Lower leg skin (tissue), 4 donors: ENCODE measurements around the gene DPH1. TPM values are rescaled to one million over a fixed set of nuclear protein-coding genes. Genes with fewer than 3 reads are reported as not detected.

Experiments used
- DNase-seq, 2 donors: peaks; one replicate each; pipeline ENCODE4 v3.0.0-alpha.2; 2019; ENCODE audit warnings: low spot score in 2 of 2
- H3K4me3 ChIP-seq: fragments of 200-600 bp; sonication (generic); 2 replicates; pipeline ENCODE4 v1.5.1; 2017; ENCODE audit warnings: mild to moderate bottlenecking, low read depth; ENCODE audit not compliant: poor library complexity, severe bottlenecking
- POLR2A ChIP-seq, 2 donors: fragments of 450-650 bp; IDR thresholded peaks; one replicate each; pipeline ENCODE4 v1.6.1; 2016 to 2017; ENCODE audit warnings: antibody characterized with exemption in 2 of 2, mild to moderate bottlenecking in 1 of 2, moderate library complexity in 1 of 2
- WGBS, 2 donors: methylation state at CpG; one replicate each; pipeline ENCODE4 v1.1.5; 2018; 5-methylcytosine and 5-hydroxymethylcytosine counted together
- intact Hi-C: fragments of 100-400 bp; cut with DNase I; formaldehyde crosslinking; loops from one replicate; pipeline ENCODE4 v1.15.0; 2023; ENCODE audit warnings: low total_unique reads
- total RNA-seq, 4 donors: library from RNA; depleted of rRNA; stranded (reverse); fragments of >200 nt; gene quantifications; one replicate each; pipeline ENCODE4 v1.1.0, GENCODE V29; 2016
- TF ChIP-seq, protein P1 (sequence below), 3 donors: fragments of 450-650 bp; IDR thresholded peaks; one replicate each; pipeline ENCODE4 v1.5.1; 2016; ENCODE audit warnings: antibody characterized with exemption in 3 of 3, mild to moderate bottlenecking in 3 of 3, moderate library complexity in 2 of 3

Gene DPH1
- total RNA-seq, 4 donors from 2014 or later: 50.4 to 80.0 (median 61.2) TPM

DNA sequence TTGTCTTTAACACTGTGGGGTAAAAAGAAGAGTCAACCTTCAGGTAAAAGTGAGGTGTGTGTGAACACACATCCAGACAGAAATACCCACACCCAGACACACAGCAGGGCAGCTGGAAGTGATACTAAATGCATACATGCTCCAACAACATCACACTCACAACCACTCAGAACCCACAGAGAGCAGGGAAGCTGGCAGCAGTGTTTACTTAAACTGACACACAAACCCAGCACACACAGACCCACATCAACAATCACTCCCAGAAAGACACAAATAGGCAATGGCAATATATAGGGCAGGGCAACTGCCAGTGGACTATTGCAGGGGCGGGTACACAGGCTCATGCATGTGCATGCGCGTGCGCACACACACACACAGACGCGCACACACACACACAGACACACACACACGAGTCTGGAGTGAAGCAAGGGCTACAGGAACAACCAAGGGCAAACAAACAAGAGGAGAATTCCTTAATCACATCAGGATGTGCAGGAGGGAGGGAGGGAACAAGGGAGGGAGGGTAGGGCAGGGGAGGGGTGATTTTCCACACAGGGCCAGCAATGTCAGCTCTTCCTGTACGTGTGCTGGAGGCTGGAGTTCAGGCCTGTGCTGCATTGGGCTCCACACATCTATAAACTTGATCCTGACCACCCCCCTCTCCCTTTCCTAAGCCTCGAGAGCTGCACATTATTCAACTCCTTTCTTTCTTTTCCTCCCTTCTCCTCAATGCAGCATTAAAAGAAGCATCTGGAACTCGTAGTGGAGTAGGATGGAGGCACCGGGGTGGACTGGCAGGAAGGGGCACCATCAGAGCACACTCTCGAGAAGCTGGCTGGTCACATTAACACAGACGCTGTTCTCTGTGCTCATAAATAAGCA, 55.1 kb downstream of the DPH1 start:
- WGBS, 2 donors: 24 to 39% methylated on average over 13 of the region's 13 CpGs
- H3K4me3 ChIP-seq: no peak overlapping the region
- peak; percentile 71 to 93 for DNase-seq
- no peak for TF ChIP-seq POLR2A (IDR thresholded peaks at IDR 0.05)
- TF ChIP-seq, protein P1, sequence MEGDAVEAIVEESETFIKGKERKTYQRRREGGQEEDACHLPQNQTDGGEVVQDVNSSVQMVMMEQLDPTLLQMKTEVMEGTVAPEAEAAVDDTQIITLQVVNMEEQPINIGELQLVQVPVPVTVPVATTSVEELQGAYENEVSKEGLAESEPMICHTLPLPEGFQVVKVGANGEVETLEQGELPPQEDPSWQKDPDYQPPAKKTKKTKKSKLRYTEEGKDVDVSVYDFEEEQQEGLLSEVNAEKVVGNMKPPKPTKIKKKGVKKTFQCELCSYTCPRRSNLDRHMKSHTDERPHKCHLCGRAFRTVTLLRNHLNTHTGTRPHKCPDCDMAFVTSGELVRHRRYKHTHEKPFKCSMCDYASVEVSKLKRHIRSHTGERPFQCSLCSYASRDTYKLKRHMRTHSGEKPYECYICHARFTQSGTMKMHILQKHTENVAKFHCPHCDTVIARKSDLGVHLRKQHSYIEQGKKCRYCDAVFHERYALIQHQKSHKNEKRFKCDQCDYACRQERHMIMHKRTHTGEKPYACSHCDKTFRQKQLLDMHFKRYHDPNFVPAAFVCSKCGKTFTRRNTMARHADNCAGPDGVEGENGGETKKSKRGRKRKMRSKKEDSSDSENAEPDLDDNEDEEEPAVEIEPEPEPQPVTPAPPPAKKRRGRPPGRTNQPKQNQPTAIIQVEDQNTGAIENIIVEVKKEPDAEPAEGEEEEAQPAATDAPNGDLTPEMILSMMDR (IDR thresholded peaks at IDR 0.05): no peak
- intact Hi-C loops: no loop called here

DNA sequence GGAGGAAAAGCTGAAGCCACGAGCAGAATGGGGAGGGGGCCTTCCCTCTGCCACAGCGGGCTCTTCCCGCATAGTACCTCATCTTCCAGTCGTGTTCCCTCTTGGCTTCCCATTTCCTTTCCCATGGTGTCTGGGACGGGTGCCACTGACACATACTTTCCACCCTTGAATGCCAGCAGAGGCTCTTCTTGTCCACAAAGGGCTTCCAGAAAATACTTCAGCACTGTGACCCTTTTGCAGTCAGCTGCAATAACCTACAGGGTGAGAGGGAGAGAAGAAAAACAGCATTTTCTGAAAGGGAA, 55.6 kb downstream of the DPH1 start:
- WGBS, 2 donors: 37 to 51% methylated on average over 5 of the region's 5 CpGs
- intact Hi-C loops: no loop called here

DNA sequence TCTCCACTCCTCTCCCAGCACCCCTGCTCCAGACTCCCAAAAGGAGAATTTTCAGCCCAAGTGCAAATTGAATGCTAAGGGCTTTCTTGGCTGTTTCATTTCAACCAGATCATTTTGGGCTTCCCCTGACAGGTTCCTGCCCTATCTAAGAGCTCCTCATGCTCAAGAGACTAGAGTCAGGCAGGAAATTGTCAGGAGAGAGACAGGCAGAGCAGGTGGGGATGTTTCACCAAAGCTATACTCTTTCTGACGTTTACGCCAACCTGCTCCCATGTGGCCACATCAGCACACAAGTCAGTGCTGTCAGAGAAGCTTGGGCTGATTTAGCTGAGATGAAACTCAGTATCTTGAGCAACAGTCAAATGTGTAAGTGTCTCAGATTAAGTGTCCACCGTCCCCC, 56.4 kb downstream of the DPH1 start:
- TF ChIP-seq, protein P1 (IDR thresholded peaks at IDR 0.05): no peak
- no peak for TF ChIP-seq POLR2A (IDR thresholded peaks at IDR 0.05)
- no peak overlapping the region for H3K4me3 ChIP-seq
- WGBS, 2 donors: 71 to 74% methylated on average over 3 of the region's 3 CpGs
- DNase-seq: no peak
- intact Hi-C loops: no loop called here

More for the DNA sequence above, 55.6 kb downstream of the DPH1 start:
- TF ChIP-seq, protein P1 (IDR thresholded peaks at IDR 0.05): no peak
- no peak for TF ChIP-seq POLR2A (IDR thresholded peaks at IDR 0.05)
- no peak for DNase-seq
- H3K4me3 ChIP-seq: no peak overlapping the region

DNA sequence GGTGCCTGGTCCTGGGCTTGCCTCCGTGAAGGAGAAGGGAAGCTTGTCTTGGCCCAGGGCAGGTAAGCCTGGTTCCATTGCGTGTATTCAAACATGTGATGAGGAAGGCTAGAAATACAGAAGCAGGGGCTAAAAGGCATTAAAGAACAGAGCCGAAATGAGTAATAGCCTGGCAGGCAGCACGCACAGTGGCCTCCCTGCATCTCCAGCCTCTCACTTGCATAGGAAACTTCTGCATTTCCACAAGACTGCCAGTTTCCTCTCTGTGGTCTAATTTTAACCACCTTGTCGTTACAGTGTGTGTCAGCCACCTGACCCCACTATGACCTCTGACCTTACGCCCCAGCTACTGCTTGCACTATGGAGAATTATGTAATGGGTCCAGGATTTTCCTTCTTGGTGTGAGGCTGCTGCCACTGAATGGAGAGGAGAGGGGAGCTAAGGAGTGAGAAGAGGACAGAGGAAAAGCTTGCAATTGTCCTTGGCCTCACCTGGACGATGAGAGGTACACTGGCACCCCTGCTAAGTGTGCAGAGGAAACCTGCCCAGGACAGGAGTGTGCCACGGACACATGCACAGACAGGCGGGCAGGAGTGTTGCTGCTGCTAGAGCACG, 57.8 kb downstream of the DPH1 start:
- TF ChIP-seq POLR2A (IDR thresholded peaks at IDR 0.05): no peak
- TF ChIP-seq, protein P1 (IDR thresholded peaks at IDR 0.05): no peak
- DNase-seq: no peak
- no peak overlapping the region for H3K4me3 ChIP-seq
- 58 to 60% methylated on average over 10 of the region's 10 CpGs for WGBS, 2 donors
- intact Hi-C loops: no loop called here

DNA sequence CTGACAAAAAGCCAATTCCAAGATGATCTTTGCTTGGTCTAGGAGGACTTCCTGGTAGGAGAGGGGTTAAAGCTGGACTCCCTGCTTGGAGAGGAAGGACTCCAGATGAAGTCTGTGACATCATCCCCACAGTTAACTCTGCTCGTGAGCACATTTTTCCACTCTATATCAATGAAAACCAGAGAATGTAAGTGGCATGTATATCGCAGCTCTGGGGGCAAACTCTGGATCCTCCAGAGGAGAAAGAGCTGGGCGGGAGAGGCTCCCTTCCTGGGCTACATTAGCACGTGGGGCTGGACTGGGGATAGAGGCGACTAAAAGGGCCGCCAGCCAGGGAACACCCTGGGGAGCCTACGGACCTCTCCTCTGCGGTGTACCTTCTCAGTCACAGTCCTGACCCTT, 59.1 kb downstream of the DPH1 start:
- 26 to 34% methylated on average over 8 of the region's 8 CpGs for WGBS, 2 donors
- intact Hi-C loops: no loop called here
- H3K4me3 ChIP-seq: no peak overlapping the region
- no peak for TF ChIP-seq POLR2A (IDR thresholded peaks at IDR 0.05)
- TF ChIP-seq, protein P1 (IDR thresholded peaks at IDR 0.05): no peak
- no peak for DNase-seq
